Neural cell (in vitro differentiated cells): ENCODE data around the gene CTNNA2.

Experiments used
- EP300 ChIP-seq: fragments of 450-650 bp; conservative IDR thresholded peaks from 2 replicates; pipeline ENCODE4 v1.6.1; 2014; ENCODE audit warnings: antibody characterized with exemption, mild to moderate bottlenecking, moderate library complexity; ENCODE audit not compliant: poor library complexity, severe bottlenecking
- MXI1 ChIP-seq: fragments of 450-650 bp; conservative IDR thresholded peaks from 2 replicates; pipeline ENCODE4 v1.6.1; 2014; ENCODE audit warnings: antibody characterized with exemption, mild to moderate bottlenecking; ENCODE audit not compliant: poor library complexity, severe bottlenecking
- POLR2AphosphoS5 ChIP-seq: IDR thresholded peaks from 2 replicates; pipeline ENCODE4 v1.6.1; 2012
- RAD21 ChIP-seq: fragments of 450-650 bp; conservative IDR thresholded peaks from 2 replicates; pipeline ENCODE4 v1.6.1; 2014; ENCODE audit warnings: antibody characterized with exemption, mild to moderate bottlenecking, moderate library complexity
- SMC3 ChIP-seq: fragments of 450-650 bp; conservative IDR thresholded peaks from 2 replicates; pipeline ENCODE4 v1.6.1; 2014; ENCODE audit warnings: antibody characterized with exemption, mild to moderate bottlenecking, moderate library complexity; ENCODE audit not compliant: poor library complexity
- TAF1 ChIP-seq: IDR thresholded peaks from 2 replicates; pipeline ENCODE4 v1.6.1; 2012; ENCODE audit warnings: low read depth
- TF ChIP-seq, protein P1 (sequence below): fragments of 450-650 bp; IDR thresholded peaks from 2 replicates; pipeline ENCODE4 v1.5.1; 2014; ENCODE audit warnings: antibody characterized with exemption, mild to moderate bottlenecking, moderate library complexity; ENCODE audit not compliant: poor library complexity, severe bottlenecking
- TF ChIP-seq, protein P2 (sequence below): IDR thresholded peaks from 2 replicates; pipeline ENCODE4 v1.6.1; 2012; ENCODE audit warnings: borderline replicate concordance

DNA sequence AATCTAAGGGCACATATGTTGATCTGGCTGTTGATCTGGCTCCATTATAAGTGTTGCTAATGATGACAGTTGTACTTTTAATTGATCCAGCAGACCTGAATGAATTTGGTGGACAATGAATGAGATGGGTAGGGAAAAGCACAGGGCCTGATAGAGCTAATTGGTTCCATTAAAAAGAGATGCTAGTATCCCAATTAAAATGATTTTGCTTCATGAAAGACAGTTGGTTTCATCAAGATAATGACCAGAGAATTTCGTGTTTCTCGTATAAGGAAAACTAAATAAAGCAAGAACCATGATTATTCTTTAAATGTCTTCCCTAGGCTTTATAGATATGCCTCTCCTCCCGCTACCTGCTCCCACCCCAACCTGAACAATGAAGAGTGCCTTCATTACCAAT lies 900.3 kb downstream of the CTNNA2 start:
- no peak for TF ChIP-seq RAD21
- TF ChIP-seq, protein P1, sequence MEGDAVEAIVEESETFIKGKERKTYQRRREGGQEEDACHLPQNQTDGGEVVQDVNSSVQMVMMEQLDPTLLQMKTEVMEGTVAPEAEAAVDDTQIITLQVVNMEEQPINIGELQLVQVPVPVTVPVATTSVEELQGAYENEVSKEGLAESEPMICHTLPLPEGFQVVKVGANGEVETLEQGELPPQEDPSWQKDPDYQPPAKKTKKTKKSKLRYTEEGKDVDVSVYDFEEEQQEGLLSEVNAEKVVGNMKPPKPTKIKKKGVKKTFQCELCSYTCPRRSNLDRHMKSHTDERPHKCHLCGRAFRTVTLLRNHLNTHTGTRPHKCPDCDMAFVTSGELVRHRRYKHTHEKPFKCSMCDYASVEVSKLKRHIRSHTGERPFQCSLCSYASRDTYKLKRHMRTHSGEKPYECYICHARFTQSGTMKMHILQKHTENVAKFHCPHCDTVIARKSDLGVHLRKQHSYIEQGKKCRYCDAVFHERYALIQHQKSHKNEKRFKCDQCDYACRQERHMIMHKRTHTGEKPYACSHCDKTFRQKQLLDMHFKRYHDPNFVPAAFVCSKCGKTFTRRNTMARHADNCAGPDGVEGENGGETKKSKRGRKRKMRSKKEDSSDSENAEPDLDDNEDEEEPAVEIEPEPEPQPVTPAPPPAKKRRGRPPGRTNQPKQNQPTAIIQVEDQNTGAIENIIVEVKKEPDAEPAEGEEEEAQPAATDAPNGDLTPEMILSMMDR = no peak
- TF ChIP-seq, protein P2, sequence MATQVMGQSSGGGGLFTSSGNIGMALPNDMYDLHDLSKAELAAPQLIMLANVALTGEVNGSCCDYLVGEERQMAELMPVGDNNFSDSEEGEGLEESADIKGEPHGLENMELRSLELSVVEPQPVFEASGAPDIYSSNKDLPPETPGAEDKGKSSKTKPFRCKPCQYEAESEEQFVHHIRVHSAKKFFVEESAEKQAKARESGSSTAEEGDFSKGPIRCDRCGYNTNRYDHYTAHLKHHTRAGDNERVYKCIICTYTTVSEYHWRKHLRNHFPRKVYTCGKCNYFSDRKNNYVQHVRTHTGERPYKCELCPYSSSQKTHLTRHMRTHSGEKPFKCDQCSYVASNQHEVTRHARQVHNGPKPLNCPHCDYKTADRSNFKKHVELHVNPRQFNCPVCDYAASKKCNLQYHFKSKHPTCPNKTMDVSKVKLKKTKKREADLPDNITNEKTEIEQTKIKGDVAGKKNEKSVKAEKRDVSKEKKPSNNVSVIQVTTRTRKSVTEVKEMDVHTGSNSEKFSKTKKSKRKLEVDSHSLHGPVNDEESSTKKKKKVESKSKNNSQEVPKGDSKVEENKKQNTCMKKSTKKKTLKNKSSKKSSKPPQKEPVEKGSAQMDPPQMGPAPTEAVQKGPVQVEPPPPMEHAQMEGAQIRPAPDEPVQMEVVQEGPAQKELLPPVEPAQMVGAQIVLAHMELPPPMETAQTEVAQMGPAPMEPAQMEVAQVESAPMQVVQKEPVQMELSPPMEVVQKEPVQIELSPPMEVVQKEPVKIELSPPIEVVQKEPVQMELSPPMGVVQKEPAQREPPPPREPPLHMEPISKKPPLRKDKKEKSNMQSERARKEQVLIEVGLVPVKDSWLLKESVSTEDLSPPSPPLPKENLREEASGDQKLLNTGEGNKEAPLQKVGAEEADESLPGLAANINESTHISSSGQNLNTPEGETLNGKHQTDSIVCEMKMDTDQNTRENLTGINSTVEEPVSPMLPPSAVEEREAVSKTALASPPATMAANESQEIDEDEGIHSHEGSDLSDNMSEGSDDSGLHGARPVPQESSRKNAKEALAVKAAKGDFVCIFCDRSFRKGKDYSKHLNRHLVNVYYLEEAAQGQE = no peak
- TF ChIP-seq SMC3 = no peak
- no peak for TF ChIP-seq POLR2AphosphoS5
- TF ChIP-seq TAF1 = no peak
- TF ChIP-seq MXI1 = no peak
- no peak for TF ChIP-seq EP300
